ENCODE data around the gene ELMO3.

Gene ELMO3

GRCh38 chr16:67191411-67191994 is 7.4 kb upstream of the ELMO3 start:
- peak overlapping the region; percentile 77; the same call in 1 of the 2 replicates for H3K27ac ChIP-seq
- TF ChIP-seq CTCF (conservative IDR thresholded peaks at IDR 0.05): no peak

GRCh38 chr16:67191995-67192681 is 6.8 kb upstream of the ELMO3 start, which contains the start of gene E2F4:
Gene E2F4, plus strand, starts transcription at chr16:67192155. Its CDS starts 73 bp downstream, at chr16:67192228.
- peak within 1 kb of the TSS; percentile 77 for H3K27ac ChIP-seq
- TF ChIP-seq CTCF (conservative IDR thresholded peaks at IDR 0.05): no peak

- H3K27ac ChIP-seq: peak overlapping the region; percentile 77
- TF ChIP-seq CTCF (conservative IDR thresholded peaks at IDR 0.05): no peak
Observed at GRCh38 chr16:67192781-67193361, 6.1 kb upstream of the ELMO3 start.

- H3K27ac ChIP-seq: no peak overlapping the region; the same call in 1 of the 2 replicates
- TF ChIP-seq CTCF (conservative IDR thresholded peaks at IDR 0.05): no peak
Observed at GRCh38 chr16:67193536-67193935, 5.4 kb upstream of the ELMO3 start.

GRCh38 chr16:67194260-67194659 is 4.7 kb upstream of the ELMO3 start:
- no peak for TF ChIP-seq CTCF (conservative IDR thresholded peaks at IDR 0.05)
- H3K27ac ChIP-seq: no peak overlapping the region

- no peak for TF ChIP-seq CTCF (conservative IDR thresholded peaks at IDR 0.05)
- no peak overlapping the region for H3K27ac ChIP-seq
Observed at GRCh38 chr16:67195676-67196075, 3.3 kb upstream of the ELMO3 start.

- H3K27ac ChIP-seq: no peak overlapping the region
- TF ChIP-seq CTCF (conservative IDR thresholded peaks at IDR 0.05): no peak
Observed at GRCh38 chr16:67196881-67197280, 2.0 kb upstream of the ELMO3 start.

Data from VCaP (cell line).